ENCODE results near the gene SLC25A13.

DNA sequence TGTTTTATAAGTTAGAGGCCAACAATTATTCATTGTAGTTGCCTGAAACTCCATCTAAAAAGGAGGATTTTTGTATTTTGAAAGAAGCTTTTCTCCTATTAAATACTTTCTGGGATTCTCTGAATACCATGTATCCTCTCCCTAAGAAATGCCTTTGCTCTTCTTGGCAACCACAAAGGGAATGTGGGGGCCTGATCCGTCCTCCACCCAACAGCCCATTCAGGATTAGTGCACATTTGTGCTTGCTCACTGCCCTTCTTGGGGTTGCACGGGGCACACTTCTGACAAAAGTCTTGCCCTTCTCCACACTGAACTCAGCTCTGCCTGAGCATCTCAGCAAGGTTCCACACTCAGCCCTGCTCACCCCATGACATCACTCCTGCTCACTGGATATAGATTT lies 194.2 kb downstream of the SLC25A13 start:
- TF ChIP-seq, protein P1, sequence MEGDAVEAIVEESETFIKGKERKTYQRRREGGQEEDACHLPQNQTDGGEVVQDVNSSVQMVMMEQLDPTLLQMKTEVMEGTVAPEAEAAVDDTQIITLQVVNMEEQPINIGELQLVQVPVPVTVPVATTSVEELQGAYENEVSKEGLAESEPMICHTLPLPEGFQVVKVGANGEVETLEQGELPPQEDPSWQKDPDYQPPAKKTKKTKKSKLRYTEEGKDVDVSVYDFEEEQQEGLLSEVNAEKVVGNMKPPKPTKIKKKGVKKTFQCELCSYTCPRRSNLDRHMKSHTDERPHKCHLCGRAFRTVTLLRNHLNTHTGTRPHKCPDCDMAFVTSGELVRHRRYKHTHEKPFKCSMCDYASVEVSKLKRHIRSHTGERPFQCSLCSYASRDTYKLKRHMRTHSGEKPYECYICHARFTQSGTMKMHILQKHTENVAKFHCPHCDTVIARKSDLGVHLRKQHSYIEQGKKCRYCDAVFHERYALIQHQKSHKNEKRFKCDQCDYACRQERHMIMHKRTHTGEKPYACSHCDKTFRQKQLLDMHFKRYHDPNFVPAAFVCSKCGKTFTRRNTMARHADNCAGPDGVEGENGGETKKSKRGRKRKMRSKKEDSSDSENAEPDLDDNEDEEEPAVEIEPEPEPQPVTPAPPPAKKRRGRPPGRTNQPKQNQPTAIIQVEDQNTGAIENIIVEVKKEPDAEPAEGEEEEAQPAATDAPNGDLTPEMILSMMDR (conservative IDR thresholded peaks at IDR 0.05 in 1 of 2, IDR thresholded peaks at IDR 0.05 in 1 of 2; ENCODE audit: low read depth in 1 of 2, low read length in 2 of 2): no peak
- TF ChIP-seq EZH2 (IDR thresholded peaks at IDR 0.05; ENCODE audit: low read length, missing control alignments): no peak
